ENCODE data around the gene CTNNBL1.

GRCh38 chr20:37729452-37729851, 35.6 kb downstream of the CTNNBL1 start:
- TF ChIP-seq CTCF (conservative IDR thresholded peaks at IDR 0.05 in 1 of 2, IDR thresholded peaks at IDR 0.05 in 1 of 2; ENCODE audit: low read depth in 1 of 2, low read length in 2 of 2) (no peak), EZH2 (IDR thresholded peaks at IDR 0.05; ENCODE audit: low read length, missing control alignments) (no peak)
